MM.1S (cell line): ENCODE measurements around the gene COPG2.

Source experiments
- DNase-seq: peaks from one replicate; pipeline ENCODE4 v3.0.0-alpha.2; 2015
- H2AFZ ChIP-seq: fragments of 300-600 bp; sonication (generic); 2 replicates; pipeline ENCODE4 v1.6.0; 2016; ENCODE audit warnings: antibody characterized with exemption, low read length
- H3F3A ChIP-seq: fragments of 300-600 bp; sonication (generic); 2 replicates; pipeline ENCODE4 v1.6.1; 2016; ENCODE audit warnings: mild to moderate bottlenecking, antibody characterized with exemption, low read length, moderate library complexity, mixed read lengths; ENCODE audit not compliant: insufficient read depth
- H3K27ac ChIP-seq: fragments of 300-600 bp; sonication (generic); 2 replicates; pipeline ENCODE4 v1.5.1; 2016; ENCODE audit warnings: mild to moderate bottlenecking, low read length
- H3K27me3 ChIP-seq: fragments of 300-600 bp; sonication (generic); replicated peaks from 2 replicates; pipeline ENCODE4 v1.6.0; 2016; ENCODE audit warnings: low read length; ENCODE audit not compliant: insufficient read depth
- H3K36me3 ChIP-seq: fragments of 300-600 bp; sonication (generic); replicated peaks from 2 replicates; pipeline ENCODE4 v1.6.1; 2016; ENCODE audit warnings: mild to moderate bottlenecking, low read length, mixed read lengths; ENCODE audit not compliant: insufficient read depth
- H3K4me1 ChIP-seq: fragments of 300-600 bp; sonication (generic); 2 replicates; pipeline ENCODE4 v1.6.1; 2016; ENCODE audit warnings: low read length, mixed read lengths
- H3K4me2 ChIP-seq: fragments of 300-600 bp; sonication (generic); 2 replicates; pipeline ENCODE4 v1.6.0; 2016; ENCODE audit warnings: low read depth, low read length
- H3K4me3 ChIP-seq: fragments of 300-600 bp; sonication (generic); 2 replicates; pipeline ENCODE4 v1.5.1; 2016; ENCODE audit warnings: low read length, mixed read lengths
- H3K79me2 ChIP-seq: fragments of 300-600 bp; sonication (generic); 2 replicates; pipeline ENCODE4 v1.6.1; 2016; ENCODE audit warnings: mixed run types, low read length, mixed read lengths
- H3K9ac ChIP-seq: fragments of 300-600 bp; sonication (generic); 2 replicates; pipeline ENCODE4 v1.6.1; 2016; ENCODE audit warnings: low read length, mixed read lengths
- H3K9me2 ChIP-seq: fragments of 300-600 bp; sonication (generic); replicated peaks from 2 replicates; pipeline ENCODE4 v1.6.1; 2016; ENCODE audit warnings: mild to moderate bottlenecking, low read length, mixed read lengths; ENCODE audit not compliant: insufficient read depth
- H3K9me3 ChIP-seq: fragments of 300-600 bp; sonication (generic); replicated peaks from 2 replicates; pipeline ENCODE4 v1.6.1; 2016; ENCODE audit warnings: mild to moderate bottlenecking, low read length, mixed read lengths; ENCODE audit not compliant: insufficient read depth
- H4K20me1 ChIP-seq: fragments of 300-600 bp; sonication (generic); 2 replicates; pipeline ENCODE4 v1.6.1; 2016; ENCODE audit warnings: mild to moderate bottlenecking, low read length, moderate library complexity, mixed read lengths; ENCODE audit not compliant: insufficient read depth
- CTCF ChIP-seq: fragments of 300-600 bp; sonication (generic); IDR thresholded peaks from 2 replicates; pipeline ENCODE4 v1.5.1; 2016; ENCODE audit warnings: antibody characterized with exemption, low read length, mixed read lengths
- EZH2 ChIP-seq: fragments of 300-600 bp; sonication (generic); optimal IDR thresholded peaks from 2 replicates; pipeline ENCODE3; 2017; ENCODE audit warnings: low read depth, mild to moderate bottlenecking, antibody characterized with exemption, low read length, mixed read lengths
- EZH2phosphoT487 ChIP-seq: fragments of 300-600 bp; sonication (generic); IDR thresholded peaks from 2 replicates; pipeline ENCODE4 v1.6.1; 2018; ENCODE audit warnings: antibody characterized with exemption, low read length

Gene COPG2

GRCh38 chr7:130483031-130483430 is 185.5 kb downstream of the COPG2 start:
- TF ChIP-seq EZH2 (no peak), CTCF (no peak), EZH2phosphoT487 (no peak)

GRCh38 chr7:130481898-130482297 is 186.7 kb downstream of the COPG2 start:
- Histone ChIP-seq H2AFZ (no peak overlapping the region), H3K4me3 (no peak overlapping the region), H3K9me3 (no peaks in the 10 kb centered on the region), H4K20me1 (no peaks in the 10 kb centered on the region), H3K9me2 (no peaks in the 10 kb centered on the region), H3K4me2 (no peak overlapping the region), H3K4me1 (peaks cover 6% of the 10 kb centered on the region), H3K36me3 (no peaks in the 10 kb centered on the region), H3F3A (0 out of 2 replicates have a peak, but pooled peaks cover 3% of the 10 kb centered on the region), H3K27me3 (no peaks in the 10 kb centered on the region), H3K27ac (no peak overlapping the region), H3K9ac (no peak overlapping the region), H3K79me2 (no peaks in the 10 kb centered on the region)
- TF ChIP-seq CTCF (no peak), EZH2 (no peak), EZH2phosphoT487 (no peak)
- no peak for DNase-seq

More at GRCh38 chr7:130483031-130483430, 185.5 kb downstream of the COPG2 start:
- H3F3A ChIP-seq, result 0 out of 2 replicates have a peak, but pooled peaks cover 5% of the 10 kb centered on the region
- H3K4me3 ChIP-seq, result no peak overlapping the region
- no peak overlapping the region for H2AFZ ChIP-seq
- H3K9me2 ChIP-seq, result no peaks in the 10 kb centered on the region
- no peaks in the 10 kb centered on the region for H3K27me3 ChIP-seq
- no peaks in the 10 kb centered on the region for H3K36me3 ChIP-seq
- no peak overlapping the region for H3K9ac ChIP-seq
- H4K20me1 ChIP-seq, result no peaks in the 10 kb centered on the region
- H3K4me1 ChIP-seq, result peaks cover 5% of the 10 kb centered on the region
- no peaks in the 10 kb centered on the region for H3K79me2 ChIP-seq
- no peak for DNase-seq
- H3K9me3 ChIP-seq, result no peaks in the 10 kb centered on the region
- no peak overlapping the region for H3K27ac ChIP-seq
- H3K4me2 ChIP-seq, result no peak overlapping the region

- Histone ChIP-seq H3F3A (0 out of 2 replicates have a peak, but pooled peaks cover 4% of the 10 kb centered on the region), H3K9me2 (no peaks in the 10 kb centered on the region), H3K79me2 (no peaks in the 10 kb centered on the region), H3K36me3 (no peaks in the 10 kb centered on the region), H3K4me2 (no peak overlapping the region), H2AFZ (no peak overlapping the region), H3K27me3 (no peaks in the 10 kb centered on the region), H3K9me3 (no peaks in the 10 kb centered on the region), H3K4me1 (peaks cover 3% of the 10 kb centered on the region; the same call in 1 of the 2 replicates), H3K27ac (no peak overlapping the region), H3K9ac (no peak overlapping the region), H4K20me1 (no peaks in the 10 kb centered on the region), H3K4me3 (no peak overlapping the region)
- TF ChIP-seq EZH2, result no peak
- TF ChIP-seq EZH2phosphoT487, result no peak
- TF ChIP-seq CTCF, result no peak
- DNase-seq, result no peak
Observed at GRCh38 chr7:130479716-130480400, 188.7 kb downstream of the COPG2 start.
